Liver (tissue), 9 donors: ENCODE data around the gene ANKS1A. TPM values are rescaled to one million over a fixed set of nuclear protein-coding genes. Genes with fewer than 3 reads are reported as not detected.

Source experiments
- DNase-seq: peaks from one replicate; pipeline ENCODE4 v3.0.0-alpha.2; 2017; ENCODE audit warnings: low spot score
- H3K27ac ChIP-seq, 2 donors: one replicate each; pipeline ENCODE4 v1.7.0; 2013; ENCODE audit warnings: inconsistent platforms in 2 of 2, low read length in 2 of 2, control low read depth in 1 of 2, low read depth in 1 of 2, mild to moderate bottlenecking in 1 of 2
- H3K27me3 ChIP-seq, 4 donors: one replicate each; pipeline versions ENCODE4 v1.6.1 to v1.7.0; 2013; ENCODE audit warnings: low read length in 3 of 4, inconsistent platforms in 1 of 4, mild to moderate bottlenecking in 1 of 4, moderate library complexity in 1 of 4; ENCODE audit not compliant: control insufficient read depth in 4 of 4, insufficient read depth in 4 of 4
- H3K36me3 ChIP-seq, 4 donors: one replicate each; pipeline versions ENCODE4 v1.6.1 to v1.7.0; 2013; ENCODE audit warnings: low read length in 3 of 4, mild to moderate bottlenecking in 3 of 4, low read depth in 1 of 4, moderate library complexity in 1 of 4; ENCODE audit not compliant: control insufficient read depth in 4 of 4, insufficient read depth in 3 of 4
- H3K4me1 ChIP-seq, 4 donors: one replicate each; pipeline versions ENCODE4 v1.6.1 to v1.7.0; 2013; ENCODE audit warnings: low read length in 3 of 4, mild to moderate bottlenecking in 3 of 4, moderate library complexity in 1 of 4; ENCODE audit not compliant: control insufficient read depth in 4 of 4, insufficient read depth in 4 of 4
- H3K4me3 ChIP-seq, 3 donors: one replicate each; pipeline versions ENCODE4 v1.6.1 to v1.7.0; 2013; ENCODE audit warnings: low read length in 3 of 3, control low read depth in 1 of 3, low read depth in 1 of 3, mild to moderate bottlenecking in 1 of 3
- H3K9ac ChIP-seq, 2 donors: one replicate each; pipeline ENCODE4 v1.7.0; 2013; ENCODE audit warnings: low read length in 2 of 2, mild to moderate bottlenecking in 2 of 2, moderate library complexity in 2 of 2, control low read depth in 1 of 2, low read depth in 1 of 2
- H3K9me3 ChIP-seq, 4 donors: one replicate each; pipeline versions ENCODE4 v1.6.1 to v1.7.0; 2013; ENCODE audit warnings: low read length in 3 of 4; ENCODE audit not compliant: control insufficient read depth in 4 of 4
- ATF3 ChIP-seq: IDR thresholded peaks from 2 replicates; pipeline ENCODE4 v1.6.1; 2016; ENCODE audit warnings: antibody characterized with exemption
- EGR1 ChIP-seq, 2 donors: IDR thresholded peaks; 2 replicates each; pipeline ENCODE4 v1.6.1; 2016 to 2018; ENCODE audit warnings: antibody characterized with exemption in 2 of 2, low read depth in 2 of 2
- FOXA2 ChIP-seq: IDR thresholded peaks from 2 replicates; pipeline ENCODE4 v1.6.1; 2016; ENCODE audit warnings: antibody characterized with exemption
- GABPA ChIP-seq, 2 donors: IDR thresholded peaks in 1 of 2; conservative IDR thresholded peaks in 1 of 2; 2 replicates each; pipeline ENCODE4 v1.6.1; 2016; ENCODE audit warnings: antibody characterized with exemption in 2 of 2, mild to moderate bottlenecking in 1 of 2, moderate library complexity in 1 of 2
- HNF4A ChIP-seq, 2 donors: conservative IDR thresholded peaks; 2 replicates each; pipeline ENCODE4 v1.6.1; 2016; ENCODE audit warnings: antibody characterized with exemption in 2 of 2, mild to moderate bottlenecking in 2 of 2
- HNF4G ChIP-seq: IDR thresholded peaks from 2 replicates; pipeline ENCODE4 v1.6.1; 2016; ENCODE audit warnings: antibody characterized with exemption
- NR2F2 ChIP-seq: IDR thresholded peaks from 2 replicates; pipeline ENCODE4 v1.6.1; 2016; ENCODE audit warnings: antibody characterized with exemption
- RAD21 ChIP-seq, 2 donors: IDR thresholded peaks; 2 replicates each; pipeline ENCODE4 v1.6.1; 2016; ENCODE audit warnings: antibody characterized with exemption in 2 of 2, mild to moderate bottlenecking in 2 of 2
- REST ChIP-seq: IDR thresholded peaks from 2 replicates; pipeline ENCODE4 v1.6.1; 2016; ENCODE audit warnings: antibody characterized with exemption, mild to moderate bottlenecking
- SP1 ChIP-seq: IDR thresholded peaks from 2 replicates; pipeline ENCODE4 v1.6.1; 2018; ENCODE audit warnings: antibody characterized with exemption, mild to moderate bottlenecking
- TAF1 ChIP-seq: conservative IDR thresholded peaks from 2 replicates; pipeline ENCODE4 v1.6.1; 2016; ENCODE audit warnings: antibody characterized with exemption, mild to moderate bottlenecking
- YY1 ChIP-seq: IDR thresholded peaks from 2 replicates; pipeline ENCODE4 v1.6.1; 2016; ENCODE audit warnings: antibody characterized with exemption, mild to moderate bottlenecking
- ZBTB33 ChIP-seq: IDR thresholded peaks from 2 replicates; pipeline ENCODE4 v1.6.1; 2016; ENCODE audit warnings: antibody characterized with exemption
- WGBS: extraction: QIAGEN DNeasy Blood & Tissue Kit; methylation state at CpG from one replicate; pipeline ENCODE4 v1.1.7; 2013; 5-methylcytosine and 5-hydroxymethylcytosine counted together
- polyA plus RNA-seq, 2 donors: library from polyadenylated mRNA; stranded (reverse) in 1 of 2; unstranded in 1 of 2; fragments of 200-250 nt in 1 of 2; fragments of >200 nt in 1 of 2; fragmentation: Nextera tagmentation in 1 of 2; extraction: Ambion mirVana in 1 of 2; gene quantifications; one replicate each; pipeline versions ENCODE4 v1.2.1 to v1.2.3, GENCODE V29; 2013 to 2015
- total RNA-seq, 2 donors: library from RNA; depleted of rRNA; stranded (reverse); fragments of >200 nt; gene quantifications; one replicate each; pipeline ENCODE4 v1.2.3, GENCODE V29; 2014
- donor health status: healthy.
- donor health status: healthy.
- donor health status: healthy.
- donor health status: healthy.
- donor health status: healthy.

Gene ANKS1A
- total and polyA plus RNA-seq, 4 donors: 4.3 to 18.7 (median 6.7) TPM

- Histone ChIP-seq H3K27me3 (no peaks in the 10 kb centered on the region), H3K4me1 (no peaks in the 10 kb centered on the region), H3K9me3 (no peaks in the 10 kb centered on the region), H3K36me3 (peaks cover 0 to 30% (median 3%) of the 10 kb centered on the region in 4 donors), H3K9ac (no peak overlapping the region), H3K4me3 (no peak overlapping the region), H3K27ac (no peak overlapping the region)
- WGBS: 72% methylated on average over 15 of the region's 15 CpGs
- DNase-seq: no peak
- no peak for TF ChIP-seq HNF4A (conservative IDR thresholded peaks at IDR 0.05)
- no peak for TF ChIP-seq RAD21 (IDR thresholded peaks at IDR 0.05)
- TF ChIP-seq SP1: no peak
- no peak for TF ChIP-seq EGR1 (IDR thresholded peaks at IDR 0.05; ENCODE audit: low read depth in 2 of 2)
Observed at GRCh38 chr6:35072051-35072697, 183.1 kb downstream of the ANKS1A start.

- 93% methylated on average over 9 of the region's 9 CpGs for WGBS
- H3K9ac ChIP-seq: no peak overlapping the region
- TF ChIP-seq GABPA (IDR thresholded peaks at IDR 0.05 in 1 of 2, conservative IDR thresholded peaks at IDR 0.05 in 1 of 2) (no peak), ZBTB33 (no peak), HNF4A (conservative IDR thresholded peaks at IDR 0.05) (no peak), HNF4G (no peak), YY1 (no peak)
Observed at GRCh38 chr6:35072698-35073055, 183.6 kb downstream of the ANKS1A start.

GRCh38 chr6:35073211-35073610 is 184.2 kb downstream of the ANKS1A start:
- Histone ChIP-seq H3K9me3 (no peaks in the 10 kb centered on the region), H3K27ac (no peak overlapping the region), H3K27me3 (no peaks in the 10 kb centered on the region), H3K9ac (no peak overlapping the region), H3K4me3 (no peak overlapping the region), H3K4me1 (no peaks in the 10 kb centered on the region), H3K36me3 (peaks cover 0 to 29% (median 3%) of the 10 kb centered on the region in 4 donors)
- WGBS: 94% methylated on average over 10 of the region's 10 CpGs
- DNase-seq: no peak
- no peak for TF ChIP-seq REST
- TF ChIP-seq TAF1: no peak
- no peak for TF ChIP-seq RAD21 (IDR thresholded peaks at IDR 0.05)
- no peak for TF ChIP-seq ATF3
- no peak for TF ChIP-seq GABPA (IDR thresholded peaks at IDR 0.05 in 1 of 2, conservative IDR thresholded peaks at IDR 0.05 in 1 of 2)
- TF ChIP-seq SP1: no peak
- no peak for TF ChIP-seq FOXA2
- TF ChIP-seq NR2F2: no peak
- TF ChIP-seq ZBTB33: no peak

More at GRCh38 chr6:35072698-35073055, 183.6 kb downstream of the ANKS1A start:
- H3K36me3 ChIP-seq: peaks cover 0 to 29% (median 2%) of the 10 kb centered on the region in 4 donors
- H3K27me3 ChIP-seq: no peaks in the 10 kb centered on the region
- no peak for DNase-seq
- no peaks in the 10 kb centered on the region for H3K9me3 ChIP-seq
- H3K27ac ChIP-seq: no peak overlapping the region
- H3K4me3 ChIP-seq: no peak overlapping the region
- H3K4me1 ChIP-seq: no peaks in the 10 kb centered on the region
